CD14-positive monocyte (primary cell): ENCODE measurements around the gene DUSP16. TPM values are rescaled to one million over a fixed set of nuclear protein-coding genes. Genes with fewer than 3 reads are reported as not detected.
A peak's percentile ranks its signal among the peaks of the same experiment; 100 is the strongest.

Source experiments
- DNase-seq, 3 donors: peaks; one replicate each; pipeline ENCODE4 v3.0.0-alpha.2; 2011 to 2022
- H2AFZ ChIP-seq: 2 replicates; pipeline ENCODE4 v1.6.0; 2012; ENCODE audit warnings: mild to moderate bottlenecking, low read depth, low read length, inconsistent platforms; ENCODE audit not compliant: insufficient read depth, poor library complexity, severe bottlenecking
- H3K27ac ChIP-seq, 2 donors: 1 replicate in 1 of 2; 2 replicates in 1 of 2; pipeline ENCODE4 v1.5.1; 2012 to 2013; ENCODE audit warnings: low read length in 2 of 2, control low read depth in 1 of 2, inconsistent platforms in 1 of 2, low read depth in 1 of 2, mild to moderate bottlenecking in 1 of 2
- H3K27me3 ChIP-seq, 2 donors: one replicate each; pipeline versions ENCODE4 v1.6.0 to v1.6.1; 2011 to 2013; ENCODE audit warnings: low read length in 2 of 2; ENCODE audit not compliant: control insufficient read depth in 2 of 2, insufficient read depth in 2 of 2
- H3K36me3 ChIP-seq, 2 donors: replicated peaks in 1 of 2; 1 replicate in 1 of 2; 2 replicates in 1 of 2; pipeline versions ENCODE4 v1.5.1 to v1.6.1; 2012 to 2013; ENCODE audit warnings: low read length in 2 of 2, control low read depth in 1 of 2, inconsistent platforms in 1 of 2, mild to moderate bottlenecking in 1 of 2; ENCODE audit not compliant: insufficient read depth in 2 of 2, control insufficient read depth in 1 of 2
- H3K4me1 ChIP-seq, 2 donors: 1 replicate in 1 of 2; 2 replicates in 1 of 2; pipeline versions ENCODE4 v1.5.1 to v1.6.1; 2012 to 2013; ENCODE audit warnings: low read length in 2 of 2, control low read depth in 1 of 2, inconsistent platforms in 1 of 2, mild to moderate bottlenecking in 1 of 2, moderate library complexity in 1 of 2; ENCODE audit not compliant: insufficient read depth in 2 of 2, control insufficient read depth in 1 of 2
- H3K4me2 ChIP-seq: replicated peaks from 2 replicates; pipeline ENCODE3; 2012; ENCODE audit warnings: low read length, moderate library complexity, mild to moderate bottlenecking; ENCODE audit not compliant: poor library complexity, severe bottlenecking; ENCODE audit errors: extremely low read depth
- H3K4me3 ChIP-seq, 3 experiments: fragments of 200-600 bp in 1 of 3; sonication (generic) in 1 of 3; replicated peaks in 1 of 3; 1 replicate in 2 of 3; 2 replicates in 1 of 3; pipeline ENCODE4 v1.5.1; 2011 to 2013; ENCODE audit warnings: low read length in 3 of 3, mild to moderate bottlenecking in 3 of 3, control low read depth in 2 of 3, low read depth in 2 of 3, inconsistent platforms in 1 of 3, moderate library complexity in 1 of 3
- H3K79me2 ChIP-seq: 2 replicates; pipeline ENCODE4 v1.6.0; 2012; ENCODE audit warnings: mild to moderate bottlenecking, control low read depth, inconsistent platforms, low read length, moderate library complexity; ENCODE audit not compliant: insufficient read depth
- H3K9ac ChIP-seq: 2 replicates; pipeline ENCODE4 v1.6.0; 2017; ENCODE audit warnings: low read length, mild to moderate bottlenecking; ENCODE audit not compliant: insufficient read depth, poor library complexity, severe bottlenecking
- H3K9me3 ChIP-seq, 2 donors: replicated peaks in 1 of 2; 1 replicate in 1 of 2; 2 replicates in 1 of 2; pipeline versions ENCODE4 v1.5.1 to v1.6.1; 2012 to 2013; ENCODE audit warnings: low read length in 2 of 2, control low read depth in 1 of 2; ENCODE audit not compliant: control insufficient read depth in 1 of 2, insufficient read depth in 1 of 2
- H4K20me1 ChIP-seq: 2 replicates; pipeline ENCODE4 v1.6.0; 2012; ENCODE audit warnings: mild to moderate bottlenecking, low read length, control low read depth, moderate library complexity; ENCODE audit not compliant: insufficient read depth
- H3K27ac Mint-ChIP-seq, 7 donors: one replicate each; pipeline ENCODE4 v1.8.0; 2020; ENCODE audit warnings: mild to moderate bottlenecking in 7 of 7, mixed read lengths in 7 of 7, moderate library complexity in 6 of 7, inconsistent platforms in 2 of 7
- H3K27me3 Mint-ChIP-seq, 3 donors: one replicate each; pipeline ENCODE4 v1.8.0; 2021 to 2022; ENCODE audit warnings: low read depth in 3 of 3, mild to moderate bottlenecking in 3 of 3, mixed read lengths in 3 of 3, moderate library complexity in 3 of 3, inconsistent platforms in 1 of 3
- H3K36me3 Mint-ChIP-seq, 2 donors: one replicate each; pipeline ENCODE4 v1.8.0; 2020; ENCODE audit warnings: mixed read lengths in 2 of 2, inconsistent platforms in 1 of 2, mild to moderate bottlenecking in 1 of 2
- H3K4me1 Mint-ChIP-seq: one replicate; pipeline ENCODE4 v1.8.0; 2020; ENCODE audit warnings: mild to moderate bottlenecking, mixed read lengths
- H3K4me3 Mint-ChIP-seq, 2 donors: one replicate each; pipeline ENCODE4 v1.8.0; 2020; ENCODE audit warnings: mild to moderate bottlenecking in 2 of 2, mixed read lengths in 2 of 2, moderate library complexity in 1 of 2
- H3K9me3 Mint-ChIP-seq, 7 donors: one replicate each; pipeline ENCODE4 v1.8.0; 2020 to 2022; ENCODE audit warnings: mixed read lengths in 7 of 7, mild to moderate bottlenecking in 6 of 7, moderate library complexity in 6 of 7, inconsistent platforms in 2 of 7
- WGBS: methylation state at CpG from one replicate; pipeline ENCODE4 v1.1.5; 2013; ENCODE audit warnings: missing lambda C conversion rate; ENCODE audit not compliant: insufficient coverage; 5-methylcytosine and 5-hydroxymethylcytosine counted together
- intact Hi-C, 2 donors: fragments of 100-400 bp; cut with micrococcal nuclease; formaldehyde crosslinking; loops; one replicate each; pipeline versions ENCODE4 v1.15.0 to v1.15.1; 2023
- polyA plus RNA-seq, 3 donors: library from polyadenylated mRNA; depleted of rRNA in 1 of 3; unstranded in 2 of 3; stranded (reverse) in 1 of 3; fragments of 300-500 nt in 2 of 3; fragments of >200 nt in 1 of 3; fragmentation: Illumina TruSeq in 2 of 3; gene quantifications; 1 replicate in 2 of 3; 2 replicates in 1 of 3; pipeline ENCODE4 v1.2.3, GENCODE V29; 2012 to 2021
- TF ChIP-seq, protein P1 (sequence below): fragments of 200-600 bp; IDR thresholded peaks from one replicate; pipeline ENCODE4 v1.8.0; 2022; ENCODE audit warnings: antibody characterized with exemption, mild to moderate bottlenecking

Gene DUSP16
- polyA plus RNA-seq, 3 donors, result 0.04 to 0.46 (median 0.27) TPM

DNA sequence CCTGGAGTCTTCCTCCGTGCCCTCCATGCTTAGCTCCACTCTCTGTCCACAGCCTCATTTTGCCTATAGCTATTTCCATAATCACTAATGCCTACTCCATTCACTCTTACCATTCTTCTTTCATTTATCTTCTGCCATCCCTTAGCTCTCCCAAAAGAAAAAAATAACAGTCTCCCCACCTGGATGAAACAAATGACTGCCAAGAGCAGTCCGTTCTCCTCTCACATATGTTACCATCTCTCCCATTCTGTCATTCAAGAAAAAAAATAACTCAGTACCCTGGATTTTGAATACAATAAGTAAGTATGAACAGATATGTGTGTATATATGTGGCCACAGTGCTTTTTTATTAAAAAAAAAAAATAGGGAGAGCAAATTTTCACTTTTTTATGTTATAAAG, 13.2 kb downstream of the DUSP16 start:
- no peaks in the 10 kb centered on the region for H4K20me1 ChIP-seq
- no peaks in the 10 kb centered on the region for H3K4me1 ChIP-seq
- H3K79me2 ChIP-seq, result no peaks in the 10 kb centered on the region
- H3K4me2 ChIP-seq, result no peak overlapping the region
- no peak overlapping the region for H3K4me3 ChIP-seq
- Mint-ChIP-seq H3K4me3 (peak overlapping the region in 1 of 2 donors; percentile 36), H3K4me1 (peaks cover 2% of the 10 kb centered on the region), H3K9me3 (no peaks in the 10 kb centered on the region), H3K27me3 (peaks cover 0 to 3% (median 2%) of the 10 kb centered on the region in 3 donors), H3K36me3 (no peaks in the 10 kb centered on the region), H3K27ac (peak overlapping the region in 1 of 7 donors; percentile 7)
- no peak for DNase-seq
- H3K36me3 ChIP-seq, result no peaks in the 10 kb centered on the region
- H3K27me3 ChIP-seq, result no peaks in the 10 kb centered on the region
- no peak overlapping the region for H3K9ac ChIP-seq
- H2AFZ ChIP-seq, result no peak overlapping the region
- intact Hi-C loops, result no loop called here
- H3K27ac ChIP-seq, result no peak overlapping the region
- 100% methylated on average over 1 of the region's 2 CpGs for WGBS
- no peaks in the 10 kb centered on the region for H3K9me3 ChIP-seq
- TF ChIP-seq, protein P1, sequence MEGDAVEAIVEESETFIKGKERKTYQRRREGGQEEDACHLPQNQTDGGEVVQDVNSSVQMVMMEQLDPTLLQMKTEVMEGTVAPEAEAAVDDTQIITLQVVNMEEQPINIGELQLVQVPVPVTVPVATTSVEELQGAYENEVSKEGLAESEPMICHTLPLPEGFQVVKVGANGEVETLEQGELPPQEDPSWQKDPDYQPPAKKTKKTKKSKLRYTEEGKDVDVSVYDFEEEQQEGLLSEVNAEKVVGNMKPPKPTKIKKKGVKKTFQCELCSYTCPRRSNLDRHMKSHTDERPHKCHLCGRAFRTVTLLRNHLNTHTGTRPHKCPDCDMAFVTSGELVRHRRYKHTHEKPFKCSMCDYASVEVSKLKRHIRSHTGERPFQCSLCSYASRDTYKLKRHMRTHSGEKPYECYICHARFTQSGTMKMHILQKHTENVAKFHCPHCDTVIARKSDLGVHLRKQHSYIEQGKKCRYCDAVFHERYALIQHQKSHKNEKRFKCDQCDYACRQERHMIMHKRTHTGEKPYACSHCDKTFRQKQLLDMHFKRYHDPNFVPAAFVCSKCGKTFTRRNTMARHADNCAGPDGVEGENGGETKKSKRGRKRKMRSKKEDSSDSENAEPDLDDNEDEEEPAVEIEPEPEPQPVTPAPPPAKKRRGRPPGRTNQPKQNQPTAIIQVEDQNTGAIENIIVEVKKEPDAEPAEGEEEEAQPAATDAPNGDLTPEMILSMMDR, result no peak

DNA sequence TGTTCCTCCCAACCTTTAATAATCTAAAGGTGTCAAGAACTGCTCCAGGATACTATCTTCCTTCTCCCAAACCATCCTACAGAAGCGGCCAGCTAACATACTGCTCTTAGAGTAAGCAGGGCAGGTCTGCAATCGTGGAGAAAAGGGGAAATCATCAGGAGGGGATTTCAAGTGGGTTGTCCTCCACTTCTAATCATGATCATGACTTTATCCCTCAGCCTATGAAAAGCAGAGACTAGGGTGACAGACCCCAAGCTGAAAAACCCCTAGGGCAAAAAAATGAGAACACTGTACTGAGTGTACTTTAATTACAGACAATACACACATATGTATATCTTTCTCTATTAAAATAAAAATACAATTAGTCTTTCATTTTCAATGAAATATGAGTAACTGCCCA, 13.9 kb downstream of the DUSP16 start:
- Mint-ChIP-seq H3K27ac (no peak overlapping the region), H3K9me3 (no peaks in the 10 kb centered on the region), H3K36me3 (no peaks in the 10 kb centered on the region), H3K27me3 (peaks cover 0 to 3% (median 0%) of the 10 kb centered on the region in 3 donors), H3K4me1 (peaks cover 2% of the 10 kb centered on the region), H3K4me3 (no peak overlapping the region)
- Histone ChIP-seq H3K79me2 (no peaks in the 10 kb centered on the region), H3K36me3 (no peaks in the 10 kb centered on the region), H2AFZ (no peak overlapping the region), H3K9me3 (no peaks in the 10 kb centered on the region), H3K27ac (no peak overlapping the region), H4K20me1 (no peaks in the 10 kb centered on the region), H3K4me1 (no peaks in the 10 kb centered on the region), H3K9ac (no peak overlapping the region), H3K4me3 (no peak overlapping the region), H3K27me3 (no peaks in the 10 kb centered on the region), H3K4me2 (no peak overlapping the region)
- intact Hi-C loops, result no loop called here
- TF ChIP-seq, protein P1, result no peak
- WGBS, result no CpG with 5 or more reads among the region's 2 CpGs
- DNase-seq, result peak in 1 of 3 donors; percentile 47
